GM12865 (cell line): Measurements from ENCODE around the gene FCHSD2.

Experiments used
- DNase-seq: peaks from one replicate; pipeline ENCODE4 v3.0.0; 2010; ENCODE audit warnings: low read depth
- H3K4me3 ChIP-seq: 2 replicates; pipeline ENCODE4 v1.5.1; 2011; ENCODE audit warnings: mild to moderate bottlenecking, low read depth, low read length, control low read depth
- CTCF ChIP-seq: IDR thresholded peaks from 2 replicates; pipeline ENCODE4 v1.5.1; 2011; ENCODE audit warnings: low read length, control low read depth, low read depth, inconsistent platforms; ENCODE audit not compliant: insufficient read depth; ENCODE audit errors: missing control alignments

Gene FCHSD2

GRCh38 chr11:72908032-72908676 lies 234.0 kb downstream of the FCHSD2 start:
- no peak overlapping the region for H3K4me3 ChIP-seq
- no peak for TF ChIP-seq CTCF
- no peak for DNase-seq

- no peak for DNase-seq
- H3K4me3 ChIP-seq, result no peak overlapping the region
- no peak for TF ChIP-seq CTCF
These were observed 238.1 kb downstream of the FCHSD2 start for GRCh38 chr11:72904016-72904415.

- H3K4me3 ChIP-seq, result no peak overlapping the region
- no peak for DNase-seq
- no peak for TF ChIP-seq CTCF
These were observed 240.7 kb downstream of the FCHSD2 start for GRCh38 chr11:72901374-72901773.

GRCh38 chr11:72900013-72900412 lies 242.1 kb downstream of the FCHSD2 start:
- no peak for TF ChIP-seq CTCF
- no peak overlapping the region for H3K4me3 ChIP-seq
- no peak for DNase-seq

- no peak overlapping the region for H3K4me3 ChIP-seq
- DNase-seq, result no peak
- TF ChIP-seq CTCF, result no peak
These were observed 242.9 kb downstream of the FCHSD2 start for GRCh38 chr11:72899238-72899637.

GRCh38 chr11:72897506-72897905 lies 244.6 kb downstream of the FCHSD2 start:
- no peak for DNase-seq
- no peak for TF ChIP-seq CTCF
- H3K4me3 ChIP-seq, result no peak overlapping the region

GRCh38 chr11:72896431-72896830 lies 245.7 kb downstream of the FCHSD2 start:
- no peak for TF ChIP-seq CTCF
- DNase-seq, result no peak
- no peak overlapping the region for H3K4me3 ChIP-seq
